ENCODE data around the gene LCN1.
"Not testable (repeated sequence)": the region's sequence is repeated elsewhere in the genome, so short reads cannot be mapped to it uniquely, and the experiment has no call there.

The LCN1 gene

DNA sequence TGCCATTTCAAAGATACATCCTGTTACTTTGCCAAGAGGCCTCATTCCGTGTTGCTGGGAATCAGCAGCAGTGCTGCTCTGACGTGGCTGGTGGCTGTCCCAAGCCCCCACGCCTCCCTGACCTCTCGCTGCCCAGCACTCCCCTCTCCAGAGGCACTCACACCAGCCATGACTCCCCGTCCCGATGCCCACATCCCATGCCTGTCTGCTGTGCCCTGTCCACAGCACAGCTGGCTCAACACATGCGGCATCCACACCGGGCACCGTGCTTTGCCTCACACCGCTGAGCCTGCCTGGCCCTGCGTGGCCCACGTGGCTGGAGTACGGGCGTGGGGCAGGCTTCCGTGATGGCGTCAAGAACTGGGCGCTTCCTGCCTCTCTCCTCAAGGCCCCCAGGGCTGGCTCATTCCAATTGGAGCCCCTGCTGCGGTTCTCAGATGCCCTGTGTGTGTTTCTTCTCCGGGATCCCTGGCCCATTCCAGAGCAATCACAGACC lies 7.8 kb upstream of the LCN1 start:
- Histone ChIP-seq H3K4me3 (ENCODE audit: insufficient read depth, low read length, poor library complexity, severe bottlenecking) (no peak overlapping the region), H3K79me2 (ENCODE audit: insufficient read depth, low read length) (no peaks in the 10 kb centered on the region), H3K27ac (ENCODE audit: low read depth, low read length) (no peak overlapping the region), H2AFZ (ENCODE audit: low read depth, low read length, severe bottlenecking) (no peak overlapping the region), H3F3A (ENCODE audit: insufficient read depth) (no peaks in the 10 kb centered on the region), H3K9ac (ENCODE audit: low read length) (no peak overlapping the region), H3K36me3 (ENCODE audit: low read length) (no peaks in the 10 kb centered on the region), H3K27me3 (ENCODE audit: low read length) (no peaks in the 10 kb centered on the region), H3K9me2 (replicated peaks; ENCODE audit: insufficient read depth, low read length) (no peaks in the 10 kb centered on the region), H3K4me2 (ENCODE audit: low read depth, low read length, poor library complexity, severe bottlenecking) (no peak overlapping the region), H3K9me3 (ENCODE audit: insufficient read depth, low read length) (no peaks in the 10 kb centered on the region), H4K20me1 (ENCODE audit: low read depth, low read length) (no peaks in the 10 kb centered on the region)
- no peak for TF ChIP-seq CTCF (IDR thresholded peaks at IDR 0.05; ENCODE audit: insufficient read depth, low read length, poor library complexity, severe bottlenecking)
- no peak for TF ChIP-seq EZH2phosphoT487 (conservative IDR thresholded peaks at IDR 0.05; ENCODE audit: low read length)

DNA sequence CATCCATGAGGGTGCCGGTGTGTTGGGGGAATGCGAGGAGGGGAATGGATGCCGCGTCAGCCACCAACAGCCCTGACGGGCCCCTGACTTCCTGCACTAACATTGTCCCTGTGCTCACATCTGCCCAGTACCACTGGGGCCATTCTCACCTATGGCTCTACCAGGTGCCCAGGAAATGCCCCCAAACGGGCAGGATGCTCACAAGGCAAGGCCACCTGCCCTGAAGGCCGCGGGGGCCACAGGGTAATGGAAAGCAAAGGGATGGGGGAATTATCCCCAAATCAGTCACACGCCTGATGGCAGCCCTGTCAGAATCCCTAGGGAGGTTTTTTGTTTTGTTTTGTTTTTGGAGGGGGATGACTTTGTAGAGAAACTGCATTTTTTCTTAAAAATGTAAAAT lies 7.3 kb upstream of the LCN1 start:
- H3K9ac ChIP-seq (ENCODE audit: low read length); H3K9me2 ChIP-seq (replicated peaks; ENCODE audit: insufficient read depth, low read length); H3K4me3 ChIP-seq (ENCODE audit: insufficient read depth, low read length, poor library complexity, severe bottlenecking); H3K4me2 ChIP-seq (ENCODE audit: low read depth, low read length, poor library complexity, severe bottlenecking); H3K36me3 ChIP-seq (ENCODE audit: low read length); H3K27me3 ChIP-seq (ENCODE audit: low read length); H3K9me3 ChIP-seq (ENCODE audit: insufficient read depth, low read length); H3K79me2 ChIP-seq (ENCODE audit: insufficient read depth, low read length); H3K27ac ChIP-seq (ENCODE audit: low read depth, low read length); H2AFZ ChIP-seq (ENCODE audit: low read depth, low read length, severe bottlenecking); H4K20me1 ChIP-seq (ENCODE audit: low read depth, low read length); H3F3A ChIP-seq (ENCODE audit: insufficient read depth): not testable (repeated sequence)

GRCh38 chr9:135514342-135515082 lies 6.7 kb upstream of the LCN1 start:
- no peaks in the 10 kb centered on the region for H3K79me2 ChIP-seq (ENCODE audit: insufficient read depth, low read length)
- H3K9ac ChIP-seq (ENCODE audit: low read length): no peak overlapping the region
- no peak overlapping the region for H2AFZ ChIP-seq (ENCODE audit: low read depth, low read length, severe bottlenecking)
- no peaks in the 10 kb centered on the region for H3K36me3 ChIP-seq (ENCODE audit: low read length)
- no peaks in the 10 kb centered on the region for H4K20me1 ChIP-seq (ENCODE audit: low read depth, low read length)
- H3K27me3 ChIP-seq (ENCODE audit: low read length): no peaks in the 10 kb centered on the region
- H3K9me3 ChIP-seq (ENCODE audit: insufficient read depth, low read length): no peaks in the 10 kb centered on the region
- no peak overlapping the region for H3K4me3 ChIP-seq (ENCODE audit: insufficient read depth, low read length, poor library complexity, severe bottlenecking)
- no peaks in the 10 kb centered on the region for H3F3A ChIP-seq (ENCODE audit: insufficient read depth)
- no peak for TF ChIP-seq EZH2phosphoT487 (conservative IDR thresholded peaks at IDR 0.05; ENCODE audit: low read length)
- TF ChIP-seq CTCF (IDR thresholded peaks at IDR 0.05; ENCODE audit: insufficient read depth, low read length, poor library complexity, severe bottlenecking): no peak
- no peaks in the 10 kb centered on the region for H3K9me2 ChIP-seq (replicated peaks; ENCODE audit: insufficient read depth, low read length)
- no peak overlapping the region for H3K4me2 ChIP-seq (ENCODE audit: low read depth, low read length, poor library complexity, severe bottlenecking)
- no peak overlapping the region for H3K27ac ChIP-seq (ENCODE audit: low read depth, low read length)

Measured in SU-DHL-6 (cell line).